HepG2 (cell line): ENCODE results near the gene SRPK3. TPM values are rescaled to one million over a fixed set of nuclear protein-coding genes. Genes with fewer than 3 reads are reported as not detected.
"Not testable (repeated sequence)": the region's sequence is repeated elsewhere in the genome, so short reads cannot be mapped to it uniquely, and the experiment has no call there.

Source experiments
- ATAC-seq: fragments of 200-7000 bp; cut with Tn5 transposase; 3 replicates; pipeline ENCODE4 v1.9.1; 2020; ENCODE audit warnings: mild to moderate bottlenecking, moderate library complexity
- BruUV-seq: library from RNA; stranded (reverse); fragments of 400-500 nt; replicated peaks from 2 replicates; lab custom pipeline; 2021; lab: Mats Ljungman, UMichigan
- CTCF ChIA-PET: fragments of 300-600 bp; formaldehyde crosslinking; extraction: SDS; loops from one replicate; lab custom pipeline; 2021; ENCODE audit warnings: low total read pairs, inconsistent platforms, low intra/inter-chr PET ratio; lab: Yijun Ruan, JAX
- POLR2A ChIA-PET: fragments of 350-600 bp; sonication (Branson Sonifier 250); formaldehyde crosslinking; loops from one replicate; lab custom pipeline; 2020; ENCODE audit warnings: antibody characterized with exemption, inconsistent platforms; lab: Yijun Ruan, JAX
- DNase-seq: peaks from one replicate; pipeline ENCODE4 v3.0.0-alpha.2; 2015; ENCODE audit warnings: low spot score
- FAIRE-seq: peaks from 3 replicates; lab custom pipeline; 2011; peaks lifted over from hg19 to GRCh38; lab: Jason Lieb, UNC
- H2AFZ ChIP-seq: one replicate; pipeline ENCODE4 v1.6.1; 2011; ENCODE audit warnings: low read length, inconsistent platforms
- H3K27ac ChIP-seq: fragments of 300-600 bp; 3 replicates; pipeline ENCODE4 v1.8.0; 2011; ENCODE audit warnings: mixed run types, mild to moderate bottlenecking, mixed read lengths, low read length, inconsistent platforms; ENCODE audit not compliant: insufficient read depth; ENCODE audit errors: extremely low read length
- H3K27me3 ChIP-seq, 2 experiments: fragments of 200-600 bp in 1 of 2; 2 replicates in 1 of 2; 3 replicates in 1 of 2; pipeline versions ENCODE4 v1.6.0 to v1.8.0; 2011; ENCODE audit warnings: low read length in 2 of 2, mild to moderate bottlenecking in 2 of 2, moderate library complexity in 2 of 2, inconsistent platforms in 1 of 2; ENCODE audit not compliant: insufficient read depth in 2 of 2, control insufficient read depth in 1 of 2
- H3K36me3 ChIP-seq, 2 experiments: fragments of 200-600 bp in 1 of 2; replicated peaks in 1 of 2; 2 replicates in 1 of 2; 3 replicates in 1 of 2; pipeline versions ENCODE4 v1.5.1 to v1.8.0; 2011; ENCODE audit warnings: low read length in 2 of 2, inconsistent platforms in 1 of 2; ENCODE audit not compliant: insufficient read depth in 2 of 2, control insufficient read depth in 1 of 2
- H3K4me1 ChIP-seq: 2 replicates; pipeline ENCODE4 v1.5.1; 2012; ENCODE audit warnings: low read length, inconsistent platforms; ENCODE audit not compliant: insufficient read depth
- H3K4me2 ChIP-seq: 2 replicates; pipeline ENCODE4 v1.6.0; 2011; ENCODE audit warnings: low read depth, low read length, inconsistent platforms
- H3K4me3 ChIP-seq, 3 experiments: fragments of 200-600 bp in 1 of 3; sonication (generic), shearing (Covaris generic) in 1 of 3; replicated peaks in 1 of 3; 2 replicates each; pipeline ENCODE4 v1.5.1; 2011 to 2016; ENCODE audit warnings: low read length in 3 of 3, inconsistent platforms in 2 of 3, low read depth in 2 of 3, mild to moderate bottlenecking in 2 of 3, control low read depth in 1 of 3, mixed read lengths in 1 of 3; ENCODE audit not compliant: insufficient read depth in 1 of 3
- H3K79me2 ChIP-seq: one replicate; pipeline ENCODE4 v1.6.1; 2011; ENCODE audit warnings: low read length, inconsistent platforms; ENCODE audit not compliant: insufficient read depth
- H3K9ac ChIP-seq: 2 replicates; pipeline ENCODE4 v1.6.0; 2011; ENCODE audit warnings: mild to moderate bottlenecking, low read depth, low read length, inconsistent platforms; ENCODE audit not compliant: insufficient read depth
- H3K9me3 ChIP-seq: 2 replicates; pipeline ENCODE4 v1.5.1; 2012; ENCODE audit warnings: mild to moderate bottlenecking, low read length
- H4K20me1 ChIP-seq: 2 replicates; pipeline ENCODE4 v1.6.0; 2011; ENCODE audit warnings: inconsistent platforms, mild to moderate bottlenecking, low read length, moderate library complexity; ENCODE audit not compliant: insufficient read depth
- AGO1 ChIP-seq: fragments of 200-400 bp; formaldehyde crosslinking; IDR thresholded peaks from 2 replicates; pipeline ENCODE4 v1.6.1; 2017; ENCODE audit warnings: mild to moderate bottlenecking, low read depth, low read length, moderate library complexity; ENCODE audit not compliant: poor library complexity, severe bottlenecking
- KDM2A ChIP-seq: sonication (generic); formaldehyde crosslinking; IDR thresholded peaks from 2 replicates; pipeline ENCODE4 v1.4.0; 2020; ENCODE audit warnings: low read depth, missing genetic modification reagents, borderline replicate concordance
- POLR2G ChIP-seq: fragments of 200-400 bp; formaldehyde crosslinking; IDR thresholded peaks from 2 replicates; pipeline ENCODE4 v1.6.1; 2018; ENCODE audit warnings: mild to moderate bottlenecking, low read depth, low read length, moderate library complexity
- TFDP1 ChIP-seq: IDR thresholded peaks from 2 replicates; pipeline ENCODE4 v1.6.1; 2016; ENCODE audit warnings: missing compliant biosample characterization, missing genetic modification reagents, borderline replicate concordance
- ZNF687 ChIP-seq: sonication (generic); formaldehyde crosslinking; IDR thresholded peaks from 2 replicates; pipeline ENCODE4 v1.5.1; 2020; ENCODE audit warnings: mild to moderate bottlenecking, missing genetic modification reagents, moderate library complexity
- ZSCAN25 ChIP-seq: sonication (generic); formaldehyde crosslinking; IDR thresholded peaks from 2 replicates; pipeline ENCODE4 v1.8.0; 2022; ENCODE audit warnings: mild to moderate bottlenecking, missing genetic modification reagents
- WGBS: methylation state at CpG from one replicate; pipeline ENCODE4 v1.1.6; 2017; ENCODE audit warnings: low lambda C conversion rate; 5-methylcytosine and 5-hydroxymethylcytosine counted together
- in situ Hi-C: cut with HindIII; loops from 2 replicates; pipeline ENCODE4 v1.10.0; 2017; ENCODE audit warnings: low pct_unique_long_range_greater_than_20kb; ENCODE audit not compliant: extremely low pct_ligation_motif_present
- intact Hi-C: fragments of 100-400 bp; cut with micrococcal nuclease; formaldehyde crosslinking; loops from one replicate; pipeline ENCODE4 v1.10.0; 2022; ENCODE audit not compliant: unreplicated experiment
- polyA plus RNA-seq, 8 experiments: library from polyadenylated mRNA; depleted of rRNA in 3 of 8; stranded (reverse) in 7 of 8; unstranded in 1 of 8; fragments of >200 nt; fragmentation: Illumina TruSeq in 4 of 8; extraction: Trizol in 4 of 8; gene quantifications; 2 replicates each; pipeline versions ENCODE4 v1.2.1 to v1.2.3, GENCODE V29; 2011 to 2016; ENCODE audit warnings: low read depth in 4 of 8, missing spikeins in 1 of 8, mixed read lengths in 1 of 8; ENCODE audit not compliant: insufficient read depth in 1 of 8
- total RNA-seq, 5 experiments: library from RNA; depleted of rRNA; stranded (reverse); fragments of >200 nt; fragmentation: Illumina TruSeq; extraction: Trizol; gene quantifications; 2 replicates each; pipeline ENCODE4 v1.2.3, GENCODE V29; 2016; ENCODE audit warnings: low read depth in 1 of 5

SRPK3 gene
- total and polyA plus RNA-seq, 2 of the 13 experiments (the other 11 are each of a cell fraction or from before 2014, with no cell fraction given) = 0.22 to 0.30 TPM

- H3K4me1 ChIP-seq, H3K36me3 ChIP-seq, H3K27ac ChIP-seq, FAIRE-seq, H4K20me1 ChIP-seq, CTCF ChIA-PET, H3K27me3 ChIP-seq, H3K4me3 ChIP-seq, intact Hi-C loops, DNase-seq, H2AFZ ChIP-seq, ATAC-seq, POLR2A ChIA-PET, H3K9me3 ChIP-seq, H3K79me2 ChIP-seq, BruUV-seq, in situ Hi-C loops, H3K4me2 ChIP-seq, H3K9ac ChIP-seq: not testable (repeated sequence)
- no CpG with 5 or more reads among the region's 12 CpGs for WGBS
- TF ChIP-seq POLR2G = peak; percentile 31; the same call in 1 of the 2 replicates
- peak; percentile 36; the same call in 1 of the 2 replicates for TF ChIP-seq KDM2A
- TF ChIP-seq ZSCAN25 = peak; percentile 50; the same call in 1 of the 2 replicates
- peak; percentile 81 for TF ChIP-seq AGO1
- peak; percentile 24; the same call in 1 of the 2 replicates for TF ChIP-seq TFDP1
- TF ChIP-seq ZNF687 = peak; percentile 57
Measured at GRCh38 chrX:153745067-153745433, 35.8 kb upstream of the SRPK3 start.
